HEK293 (cell line): ENCODE measurements around the gene TRIM44.

Experiments used
- CTCF ChIA-PET: fragments of 350-600 bp; formaldehyde crosslinking; extraction: SDS; loops from one replicate; lab custom pipeline; 2021; ENCODE audit warnings: antibody characterized with exemption; lab: Yijun Ruan, JAX
- POLR2A ChIA-PET: fragments of 300-600 bp; formaldehyde crosslinking; extraction: SDS; loops from one replicate; lab custom pipeline; 2020; ENCODE audit warnings: antibody characterized with exemption, inconsistent platforms; lab: Yijun Ruan, JAX
- H3K27ac ChIP-seq: fragments of 200-500 bp; sonication (Bioruptor generic); 2 replicates; pipeline ENCODE4 v1.5.1; 2014; ENCODE audit warnings: low read depth, low read length, control low read depth, inconsistent platforms; ENCODE audit errors: extremely low read depth
- H3K36me3 ChIP-seq, 2 experiments: fragments of 200-500 bp in 1 of 2; sonication (Bioruptor generic) in 1 of 2; 1 replicate in 1 of 2; 2 replicates in 1 of 2; pipeline ENCODE4 v1.5.1; 2014 to 2017; ENCODE audit warnings: inconsistent platforms in 2 of 2, low read length in 2 of 2; ENCODE audit not compliant: control insufficient read depth in 2 of 2, insufficient read depth in 1 of 2
- H3K4me1 ChIP-seq: fragments of 200-500 bp; sonication (Bioruptor generic); 2 replicates; pipeline ENCODE4 v1.5.1; 2014; ENCODE audit warnings: mild to moderate bottlenecking, low read length, inconsistent platforms; ENCODE audit not compliant: control insufficient read depth, insufficient read depth
- H3K4me3 ChIP-seq: 2 replicates; pipeline ENCODE4 v1.5.1; 2011; ENCODE audit warnings: low read depth, mild to moderate bottlenecking, control low read depth, low read length, moderate library complexity
- H3K9me3 ChIP-seq: fragments of 200-500 bp; sonication (Bioruptor generic); 2 replicates; pipeline ENCODE4 v1.5.1; 2014; ENCODE audit warnings: low read depth, low read length, inconsistent platforms; ENCODE audit not compliant: control insufficient read depth, insufficient read depth
- FEZF1 ChIP-seq: fragments of 450-650 bp; formaldehyde crosslinking; IDR thresholded peaks from 2 replicates; pipeline ENCODE4 v1.5.1; 2016; ENCODE audit warnings: missing biosample characterization, missing genetic modification characterization
- GFI1B ChIP-seq: fragments of 450-650 bp; formaldehyde crosslinking; IDR thresholded peaks from 2 replicates; pipeline ENCODE4 v1.5.1; 2016; ENCODE audit warnings: missing biosample characterization, missing genetic modification characterization
- KLF1 ChIP-seq: fragments of 450-650 bp; formaldehyde crosslinking; IDR thresholded peaks from 2 replicates; pipeline ENCODE4 v1.5.1; 2016; ENCODE audit warnings: missing biosample characterization, missing genetic modification characterization
- MZF1 ChIP-seq: fragments of 450-650 bp; formaldehyde crosslinking; IDR thresholded peaks from 2 replicates; pipeline ENCODE4 v1.5.1; 2017; ENCODE audit warnings: missing biosample characterization, missing genetic modification characterization, borderline replicate concordance
- PRDM10 ChIP-seq: fragments of 450-650 bp; formaldehyde crosslinking; IDR thresholded peaks from 2 replicates; pipeline ENCODE4 v1.5.1; 2016; ENCODE audit warnings: missing biosample characterization, missing genetic modification characterization
- SP3 ChIP-seq: fragments of 450-650 bp; formaldehyde crosslinking; IDR thresholded peaks from 2 replicates; pipeline ENCODE4 v1.5.1; 2016; ENCODE audit warnings: missing biosample characterization, missing genetic modification characterization
- ZBTB20 ChIP-seq: fragments of 450-650 bp; formaldehyde crosslinking; IDR thresholded peaks from 2 replicates; pipeline ENCODE4 v1.5.1; 2016; ENCODE audit warnings: missing biosample characterization, missing genetic modification characterization
- ZFP69B ChIP-seq: fragments of 450-650 bp; formaldehyde crosslinking; IDR thresholded peaks from 2 replicates; pipeline ENCODE4 v1.5.1; 2016; ENCODE audit warnings: missing biosample characterization, missing genetic modification characterization
- ZNF366 ChIP-seq: fragments of 450-650 bp; formaldehyde crosslinking; conservative IDR thresholded peaks from 2 replicates; pipeline ENCODE4 v1.5.1; 2016; ENCODE audit warnings: missing biosample characterization, missing genetic modification characterization
- ZNF449 ChIP-seq: fragments of 450-650 bp; formaldehyde crosslinking; IDR thresholded peaks from 2 replicates; pipeline ENCODE4 v1.5.1; 2017; ENCODE audit warnings: missing biosample characterization, mild to moderate bottlenecking, missing genetic modification characterization, moderate library complexity
- ZNF521 ChIP-seq: fragments of 450-650 bp; formaldehyde crosslinking; IDR thresholded peaks from 2 replicates; pipeline ENCODE4 v1.5.1; 2017; ENCODE audit warnings: missing biosample characterization, mild to moderate bottlenecking, missing genetic modification characterization
- ZNF585B ChIP-seq: fragments of 450-650 bp; formaldehyde crosslinking; IDR thresholded peaks from 2 replicates; pipeline ENCODE4 v1.5.1; 2016; ENCODE audit warnings: missing biosample characterization, missing genetic modification characterization
- ZNF658 ChIP-seq: fragments of 450-650 bp; formaldehyde crosslinking; IDR thresholded peaks from 2 replicates; pipeline ENCODE4; 2016; ENCODE audit warnings: missing biosample characterization, missing genetic modification characterization
- ZNF670 ChIP-seq: fragments of 450-650 bp; formaldehyde crosslinking; IDR thresholded peaks from 2 replicates; pipeline ENCODE4 v1.5.1; 2016; ENCODE audit warnings: missing biosample characterization, missing genetic modification characterization, low read depth
- ZNF76 ChIP-seq: fragments of 450-650 bp; formaldehyde crosslinking; IDR thresholded peaks from 2 replicates; pipeline ENCODE4; 2016; ENCODE audit warnings: low read depth, missing biosample characterization, missing genetic modification characterization, borderline replicate concordance
- ZNF792 ChIP-seq: fragments of 450-650 bp; formaldehyde crosslinking; IDR thresholded peaks from 2 replicates; pipeline ENCODE4 v1.5.1; 2016; ENCODE audit warnings: missing biosample characterization, missing genetic modification characterization
- TF ChIP-seq, protein P1 (sequence below): fragments of 450-650 bp; formaldehyde crosslinking; IDR thresholded peaks from 2 replicates; pipeline ENCODE4 v1.5.1; 2016; ENCODE audit warnings: missing biosample characterization, missing genetic modification characterization

Gene TRIM44

DNA sequence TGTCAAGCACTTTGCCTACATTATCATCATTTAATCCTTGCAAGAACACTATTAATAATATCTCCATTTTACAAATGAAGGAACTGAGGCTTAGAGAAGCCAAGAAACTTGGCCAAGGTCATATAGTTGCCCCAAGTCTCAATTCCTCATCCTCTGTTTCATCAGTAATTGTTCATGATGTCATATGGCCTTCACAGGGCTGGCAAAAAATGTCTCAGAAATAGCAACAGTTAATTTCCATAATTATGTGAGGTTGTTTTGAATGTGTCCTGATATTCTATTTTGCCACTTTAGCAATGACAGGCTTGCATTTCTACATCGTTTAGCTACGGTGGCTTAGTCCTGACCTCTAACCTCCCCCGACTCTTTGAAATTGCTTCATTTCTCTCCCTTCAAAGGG lies 20.6 kb upstream of the TRIM44 start:
- Histone ChIP-seq H3K27ac (no peak overlapping the region), H3K4me1 (peaks cover 5% of the 10 kb centered on the region), H3K4me3 (no peak overlapping the region), H3K9me3 (no peaks in the 10 kb centered on the region), H3K36me3 (no peaks in the 10 kb centered on the region)
- TF ChIP-seq ZNF521 (tag by site-specific recombination) (no peak), GFI1B (tag by site-specific recombination) (no peak), ZNF76 (tag by site-specific recombination) (no peak), ZNF658 (tag by site-specific recombination) (no peak), ZNF670 (no peak)
- POLR2A ChIA-PET = no interaction called here
- CTCF ChIA-PET = no interaction called here

GRCh38 chr11:35647421-35648093 lies 15.0 kb upstream of the TRIM44 start:
- H3K9me3 ChIP-seq = no peaks in the 10 kb centered on the region
- no peaks in the 10 kb centered on the region for H3K4me1 ChIP-seq
- no peaks in the 10 kb centered on the region for H3K36me3 ChIP-seq
- H3K27ac ChIP-seq = no peak overlapping the region
- 0 out of 2 replicates have a peak, but pooled peaks have one; percentile 15 for TF ChIP-seq ZFP69B (tag by site-specific recombination)
- no peak for TF ChIP-seq ZNF449 (tag by site-specific recombination)
- 0 out of 2 replicates have a peak, but pooled peaks have one; percentile 20 for TF ChIP-seq MZF1 (tag by site-specific recombination)
- TF ChIP-seq ZNF792 = no peak
- peak; percentile 72 for TF ChIP-seq ZNF366
- TF ChIP-seq ZBTB20 (tag by site-specific recombination) = no peak
- TF ChIP-seq KLF1 = peak; percentile 84
- peak; percentile 75 for TF ChIP-seq ZNF585B (tag by site-specific recombination)
- TF ChIP-seq, protein P1, sequence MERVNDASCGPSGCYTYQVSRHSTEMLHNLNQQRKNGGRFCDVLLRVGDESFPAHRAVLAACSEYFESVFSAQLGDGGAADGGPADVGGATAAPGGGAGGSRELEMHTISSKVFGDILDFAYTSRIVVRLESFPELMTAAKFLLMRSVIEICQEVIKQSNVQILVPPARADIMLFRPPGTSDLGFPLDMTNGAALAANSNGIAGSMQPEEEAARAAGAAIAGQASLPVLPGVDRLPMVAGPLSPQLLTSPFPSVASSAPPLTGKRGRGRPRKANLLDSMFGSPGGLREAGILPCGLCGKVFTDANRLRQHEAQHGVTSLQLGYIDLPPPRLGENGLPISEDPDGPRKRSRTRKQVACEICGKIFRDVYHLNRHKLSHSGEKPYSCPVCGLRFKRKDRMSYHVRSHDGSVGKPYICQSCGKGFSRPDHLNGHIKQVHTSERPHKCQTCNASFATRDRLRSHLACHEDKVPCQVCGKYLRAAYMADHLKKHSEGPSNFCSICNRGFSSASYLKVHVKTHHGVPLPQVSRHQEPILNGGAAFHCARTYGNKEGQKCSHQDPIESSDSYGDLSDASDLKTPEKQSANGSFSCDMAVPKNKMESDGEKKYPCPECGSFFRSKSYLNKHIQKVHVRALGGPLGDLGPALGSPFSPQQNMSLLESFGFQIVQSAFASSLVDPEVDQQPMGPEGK = peak; percentile 56
- TF ChIP-seq PRDM10 (tag by site-specific recombination) = peak; percentile 74
- TF ChIP-seq SP3 (tag by site-specific recombination) = 0 out of 2 replicates have a peak, but pooled peaks have one; percentile 16
- TF ChIP-seq FEZF1 (tag by site-specific recombination) = no peak
- CTCF ChIA-PET = interaction anchor here (0.7 kb wide), 1 partner anchor 614 kb away, joined by 3 read pairs; no protein-coding TSS in a partner anchor
- H3K4me3 ChIP-seq = no peak overlapping the region
- POLR2A ChIA-PET = no interaction called here
